ENCODE measurements around the gene TTF2.

The TTF2 gene

DNA sequence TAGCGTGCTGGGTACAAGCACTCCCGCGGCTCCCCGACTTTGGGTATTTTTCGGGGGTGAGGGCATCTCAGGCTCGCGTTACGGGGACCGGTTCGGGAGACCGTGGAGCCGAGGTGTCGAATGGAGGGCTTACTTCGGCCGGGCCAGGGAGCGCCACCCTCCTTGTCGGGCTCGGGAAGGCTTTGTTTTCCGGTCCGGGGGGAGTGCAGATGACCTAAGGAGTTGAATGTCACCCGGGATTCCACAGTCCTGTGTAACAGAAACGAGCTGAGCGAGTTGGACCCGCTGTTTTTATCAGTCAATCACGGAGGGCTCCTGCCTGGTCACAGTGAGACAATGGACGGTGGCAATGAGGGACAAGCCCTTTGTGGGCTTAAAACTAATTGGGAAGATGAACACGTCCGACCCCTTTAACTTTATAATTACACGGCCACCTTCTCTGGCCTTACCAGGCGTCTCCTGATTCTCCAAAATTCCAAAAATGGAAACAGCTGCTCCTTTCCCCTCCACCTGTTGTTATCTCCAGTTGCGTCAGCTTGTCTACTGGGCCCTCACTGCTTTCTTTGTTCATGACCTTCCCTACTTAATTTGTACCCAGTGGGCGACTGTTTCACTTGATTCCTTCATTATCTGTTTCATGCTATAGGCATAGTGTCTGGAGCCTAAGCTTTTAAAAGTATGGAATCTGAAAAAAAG is 62.4 kb downstream of the TTF2 start:
- H3F3A ChIP-seq (ENCODE audit: insufficient read depth): no peaks in the 10 kb centered on the region
- no peaks in the 10 kb centered on the region for H4K20me1 ChIP-seq (ENCODE audit: low read depth, low read length)
- H3K9ac ChIP-seq (ENCODE audit: low read length): peak overlapping the region; percentile 52; the same call in 1 of the 2 replicates
- no peaks in the 10 kb centered on the region for H3K9me3 ChIP-seq (ENCODE audit: insufficient read depth, low read length)
- H3K36me3 ChIP-seq (ENCODE audit: low read length): no peaks in the 10 kb centered on the region
- peak overlapping the region; percentile 54 for H3K4me2 ChIP-seq (ENCODE audit: low read depth, low read length, poor library complexity, severe bottlenecking)
- H3K9me2 ChIP-seq (replicated peaks; ENCODE audit: insufficient read depth, low read length): no peaks in the 10 kb centered on the region
- TF ChIP-seq, protein P1, sequence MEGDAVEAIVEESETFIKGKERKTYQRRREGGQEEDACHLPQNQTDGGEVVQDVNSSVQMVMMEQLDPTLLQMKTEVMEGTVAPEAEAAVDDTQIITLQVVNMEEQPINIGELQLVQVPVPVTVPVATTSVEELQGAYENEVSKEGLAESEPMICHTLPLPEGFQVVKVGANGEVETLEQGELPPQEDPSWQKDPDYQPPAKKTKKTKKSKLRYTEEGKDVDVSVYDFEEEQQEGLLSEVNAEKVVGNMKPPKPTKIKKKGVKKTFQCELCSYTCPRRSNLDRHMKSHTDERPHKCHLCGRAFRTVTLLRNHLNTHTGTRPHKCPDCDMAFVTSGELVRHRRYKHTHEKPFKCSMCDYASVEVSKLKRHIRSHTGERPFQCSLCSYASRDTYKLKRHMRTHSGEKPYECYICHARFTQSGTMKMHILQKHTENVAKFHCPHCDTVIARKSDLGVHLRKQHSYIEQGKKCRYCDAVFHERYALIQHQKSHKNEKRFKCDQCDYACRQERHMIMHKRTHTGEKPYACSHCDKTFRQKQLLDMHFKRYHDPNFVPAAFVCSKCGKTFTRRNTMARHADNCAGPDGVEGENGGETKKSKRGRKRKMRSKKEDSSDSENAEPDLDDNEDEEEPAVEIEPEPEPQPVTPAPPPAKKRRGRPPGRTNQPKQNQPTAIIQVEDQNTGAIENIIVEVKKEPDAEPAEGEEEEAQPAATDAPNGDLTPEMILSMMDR (IDR thresholded peaks at IDR 0.05; ENCODE audit: insufficient read depth, low read length, poor library complexity, severe bottlenecking): no peak
- TF ChIP-seq EZH2phosphoT487 (conservative IDR thresholded peaks at IDR 0.05; ENCODE audit: low read length): no peak
- H3K4me3 ChIP-seq (ENCODE audit: insufficient read depth, low read length, poor library complexity, severe bottlenecking): no peak overlapping the region
- H3K27me3 ChIP-seq (ENCODE audit: low read length): no peaks in the 10 kb centered on the region
- H3K79me2 ChIP-seq (ENCODE audit: insufficient read depth, low read length): no peaks in the 10 kb centered on the region
- H2AFZ ChIP-seq (ENCODE audit: low read depth, low read length, severe bottlenecking): peak overlapping the region; percentile 81
- H3K27ac ChIP-seq (ENCODE audit: low read depth, low read length): no peak overlapping the region

DNA sequence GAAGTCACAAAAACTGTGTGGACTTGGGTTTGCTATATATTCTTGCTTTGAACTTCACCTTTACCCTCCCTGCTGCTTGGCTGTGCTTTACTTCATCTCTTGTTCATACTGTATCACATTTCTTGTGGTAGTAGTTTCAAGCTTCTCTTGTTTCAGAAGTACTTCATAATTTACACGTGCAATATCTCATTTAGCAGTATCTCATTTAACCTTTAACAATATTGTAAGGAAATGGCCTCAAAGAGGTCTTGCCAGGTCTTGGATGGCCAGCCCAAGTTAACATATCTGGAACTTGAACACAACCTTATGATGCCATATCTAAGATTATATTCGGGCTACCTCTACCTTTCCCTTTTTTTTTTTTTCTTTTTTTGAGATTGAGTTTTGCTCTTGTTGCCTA is 63.1 kb downstream of the TTF2 start:
- TF ChIP-seq EZH2phosphoT487 (conservative IDR thresholded peaks at IDR 0.05; ENCODE audit: low read length): no peak
- TF ChIP-seq, protein P1 (IDR thresholded peaks at IDR 0.05; ENCODE audit: insufficient read depth, low read length, poor library complexity, severe bottlenecking): no peak
- no peak overlapping the region for H3K4me2 ChIP-seq (ENCODE audit: low read depth, low read length, poor library complexity, severe bottlenecking)
- H3K9ac ChIP-seq (ENCODE audit: low read length): no peak overlapping the region
- H3K9me2 ChIP-seq (replicated peaks; ENCODE audit: insufficient read depth, low read length): no peaks in the 10 kb centered on the region
- H3F3A ChIP-seq (ENCODE audit: insufficient read depth): no peaks in the 10 kb centered on the region
- H3K36me3 ChIP-seq (ENCODE audit: low read length): no peaks in the 10 kb centered on the region
- no peak overlapping the region for H2AFZ ChIP-seq (ENCODE audit: low read depth, low read length, severe bottlenecking)
- no peaks in the 10 kb centered on the region for H3K79me2 ChIP-seq (ENCODE audit: insufficient read depth, low read length)
- no peak overlapping the region for H3K4me3 ChIP-seq (ENCODE audit: insufficient read depth, low read length, poor library complexity, severe bottlenecking)
- no peaks in the 10 kb centered on the region for H4K20me1 ChIP-seq (ENCODE audit: low read depth, low read length)
- H3K27ac ChIP-seq (ENCODE audit: low read depth, low read length): no peak overlapping the region
- H3K9me3 ChIP-seq (ENCODE audit: insufficient read depth, low read length): no peaks in the 10 kb centered on the region
- no peaks in the 10 kb centered on the region for H3K27me3 ChIP-seq (ENCODE audit: low read length)

DNA sequence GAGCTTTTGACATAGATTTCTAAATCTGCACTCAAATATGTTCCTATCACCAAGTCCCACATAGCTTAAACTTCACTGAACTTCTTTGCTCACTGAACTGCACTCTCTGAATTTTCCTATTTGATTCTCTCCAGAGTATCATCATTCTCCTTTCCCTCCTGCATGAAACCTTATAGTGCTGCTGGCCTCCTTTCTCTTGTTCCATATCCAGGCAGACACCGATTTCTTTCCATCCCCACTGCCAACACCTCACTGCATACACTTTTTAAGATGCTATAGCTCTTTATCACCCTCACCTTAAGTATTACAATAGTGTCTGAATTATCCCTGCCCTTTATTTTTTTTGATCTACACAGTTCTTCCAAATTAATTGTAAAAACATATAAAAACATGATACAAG is 64.5 kb downstream of the TTF2 start:
- H3K27me3 ChIP-seq (ENCODE audit: low read length): no peaks in the 10 kb centered on the region
- H3K27ac ChIP-seq (ENCODE audit: low read depth, low read length): no peak overlapping the region
- no peak overlapping the region for H3K9ac ChIP-seq (ENCODE audit: low read length)
- H4K20me1 ChIP-seq (ENCODE audit: low read depth, low read length): no peaks in the 10 kb centered on the region
- no peak overlapping the region for H2AFZ ChIP-seq (ENCODE audit: low read depth, low read length, severe bottlenecking)
- no peaks in the 10 kb centered on the region for H3K36me3 ChIP-seq (ENCODE audit: low read length)
- H3K9me3 ChIP-seq (ENCODE audit: insufficient read depth, low read length): no peaks in the 10 kb centered on the region
- H3K4me3 ChIP-seq (ENCODE audit: insufficient read depth, low read length, poor library complexity, severe bottlenecking): no peak overlapping the region
- no peaks in the 10 kb centered on the region for H3K79me2 ChIP-seq (ENCODE audit: insufficient read depth, low read length)
- H3F3A ChIP-seq (ENCODE audit: insufficient read depth): no peaks in the 10 kb centered on the region
- TF ChIP-seq, protein P1 (IDR thresholded peaks at IDR 0.05; ENCODE audit: insufficient read depth, low read length, poor library complexity, severe bottlenecking): no peak
- TF ChIP-seq EZH2phosphoT487 (conservative IDR thresholded peaks at IDR 0.05; ENCODE audit: low read length): no peak
- H3K4me2 ChIP-seq (ENCODE audit: low read depth, low read length, poor library complexity, severe bottlenecking): no peak overlapping the region
- H3K9me2 ChIP-seq (replicated peaks; ENCODE audit: insufficient read depth, low read length): no peaks in the 10 kb centered on the region
